ENCODE data around the gene ANTXRL.
"Not testable (repeated sequence)": the region's sequence is repeated elsewhere in the genome, so short reads cannot be mapped to it uniquely, and the experiment has no call there.

The ANTXRL gene

GRCh38 chr10:46310851-46311250 lies 24.1 kb downstream of the ANTXRL start:
- H3K4me3 ChIP-seq (ENCODE audit: low read depth, low read length), result no peak overlapping the region
- TF ChIP-seq, protein P1, sequence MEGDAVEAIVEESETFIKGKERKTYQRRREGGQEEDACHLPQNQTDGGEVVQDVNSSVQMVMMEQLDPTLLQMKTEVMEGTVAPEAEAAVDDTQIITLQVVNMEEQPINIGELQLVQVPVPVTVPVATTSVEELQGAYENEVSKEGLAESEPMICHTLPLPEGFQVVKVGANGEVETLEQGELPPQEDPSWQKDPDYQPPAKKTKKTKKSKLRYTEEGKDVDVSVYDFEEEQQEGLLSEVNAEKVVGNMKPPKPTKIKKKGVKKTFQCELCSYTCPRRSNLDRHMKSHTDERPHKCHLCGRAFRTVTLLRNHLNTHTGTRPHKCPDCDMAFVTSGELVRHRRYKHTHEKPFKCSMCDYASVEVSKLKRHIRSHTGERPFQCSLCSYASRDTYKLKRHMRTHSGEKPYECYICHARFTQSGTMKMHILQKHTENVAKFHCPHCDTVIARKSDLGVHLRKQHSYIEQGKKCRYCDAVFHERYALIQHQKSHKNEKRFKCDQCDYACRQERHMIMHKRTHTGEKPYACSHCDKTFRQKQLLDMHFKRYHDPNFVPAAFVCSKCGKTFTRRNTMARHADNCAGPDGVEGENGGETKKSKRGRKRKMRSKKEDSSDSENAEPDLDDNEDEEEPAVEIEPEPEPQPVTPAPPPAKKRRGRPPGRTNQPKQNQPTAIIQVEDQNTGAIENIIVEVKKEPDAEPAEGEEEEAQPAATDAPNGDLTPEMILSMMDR (IDR thresholded peaks at IDR 0.05; ENCODE audit: control insufficient read depth, extremely low read depth, insufficient read depth), result no peak
- DNase-seq (ENCODE audit: low read depth), result no peak

DNA sequence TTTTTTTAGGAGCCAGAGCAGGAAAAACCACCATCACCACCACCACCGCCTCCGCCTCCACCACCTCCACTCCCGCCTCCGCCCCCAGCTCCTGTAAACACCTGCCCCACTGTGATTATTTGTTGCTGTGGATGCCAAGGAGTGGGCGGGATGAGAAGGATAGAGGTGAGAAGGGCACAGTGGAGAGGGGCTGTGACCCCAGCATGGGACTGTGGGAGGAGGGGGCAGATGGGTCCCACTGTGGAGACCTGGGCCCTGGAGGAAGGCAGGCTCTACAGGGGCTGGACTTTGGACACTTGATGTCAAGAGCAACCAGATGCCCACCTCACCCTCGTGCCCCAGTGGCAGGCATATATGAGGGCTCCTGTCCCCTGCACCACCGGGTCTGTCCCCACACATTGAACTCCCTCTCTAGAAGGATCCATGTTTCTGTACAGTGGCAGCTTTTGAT lies 24.7 kb downstream of the ANTXRL start:
- DNase-seq (ENCODE audit: low read depth), result no peak
- no peak overlapping the region for H3K4me3 ChIP-seq (ENCODE audit: low read depth, low read length)
- TF ChIP-seq, protein P1 (IDR thresholded peaks at IDR 0.05; ENCODE audit: control insufficient read depth, extremely low read depth, insufficient read depth), result no peak

GRCh38 chr10:46311961-46312431 lies 25.2 kb downstream of the ANTXRL start:
- DNase-seq (ENCODE audit: low read depth); H3K4me3 ChIP-seq (ENCODE audit: low read depth, low read length): not testable (repeated sequence)

GRCh38 chr10:46312953-46313352 lies 26.2 kb downstream of the ANTXRL start:
- DNase-seq (ENCODE audit: low read depth), result no peak
- H3K4me3 ChIP-seq (ENCODE audit: low read depth, low read length), result no peak overlapping the region
- TF ChIP-seq, protein P1 (IDR thresholded peaks at IDR 0.05; ENCODE audit: control insufficient read depth, extremely low read depth, insufficient read depth), result no peak

DNA sequence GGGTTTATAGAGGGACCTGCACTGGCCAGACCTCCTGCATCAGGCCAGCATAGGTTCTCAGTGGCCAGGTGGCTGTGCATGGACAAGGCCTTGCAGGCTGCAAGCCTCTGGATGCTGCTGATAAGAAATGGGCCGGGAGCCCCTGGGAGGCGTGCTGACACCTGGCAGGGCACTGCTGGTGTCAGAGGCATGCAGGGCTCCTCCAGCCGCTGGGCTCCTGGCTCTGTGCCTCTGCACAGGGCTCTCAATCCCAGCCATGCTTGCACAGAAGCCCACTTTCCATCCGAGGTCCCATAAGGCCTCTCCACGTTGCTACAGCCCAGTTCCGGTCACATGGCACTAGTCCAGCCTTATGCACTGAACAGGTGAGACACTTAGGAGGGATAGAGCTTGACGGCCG lies 27.3 kb downstream of the ANTXRL start:
- TF ChIP-seq, protein P1 (IDR thresholded peaks at IDR 0.05; ENCODE audit: control insufficient read depth, extremely low read depth, insufficient read depth), result no peak
- no peak for DNase-seq (ENCODE audit: low read depth)
- no peak overlapping the region for H3K4me3 ChIP-seq (ENCODE audit: low read depth, low read length)

GRCh38 chr10:46315071-46315860 lies 28.5 kb downstream of the ANTXRL start:
- H3K4me3 ChIP-seq (ENCODE audit: low read depth, low read length), result not testable (repeated sequence)
- DNase-seq (ENCODE audit: low read depth), result peak; percentile 87

GRCh38 chr10:46317370-46317769 lies 30.6 kb downstream of the ANTXRL start:
- no peak for DNase-seq (ENCODE audit: low read depth)
- TF ChIP-seq, protein P1 (IDR thresholded peaks at IDR 0.05; ENCODE audit: control insufficient read depth, extremely low read depth, insufficient read depth), result no peak
- H3K4me3 ChIP-seq (ENCODE audit: low read depth, low read length), result no peak overlapping the region

DNA sequence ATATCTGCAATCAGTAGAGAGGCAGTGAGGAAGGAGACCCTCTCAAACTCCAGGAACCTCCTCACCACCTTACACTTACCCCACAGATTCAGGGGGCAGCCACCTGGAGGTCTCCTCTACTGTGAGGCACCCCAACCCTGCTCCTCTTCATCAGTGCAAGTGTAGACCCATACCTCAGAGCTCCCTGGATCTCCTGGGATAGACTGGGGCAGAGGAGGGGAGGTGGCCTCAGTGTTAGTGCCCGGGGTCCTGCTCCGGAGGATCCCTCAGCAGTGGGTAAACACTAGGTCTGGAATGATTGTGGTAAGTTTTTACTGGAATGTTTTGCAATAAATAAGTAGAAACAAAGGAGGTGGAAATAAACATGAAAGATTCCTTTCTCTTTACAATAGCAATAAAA lies 31.1 kb downstream of the ANTXRL start:
- DNase-seq (ENCODE audit: low read depth), result no peak
- TF ChIP-seq, protein P1 (IDR thresholded peaks at IDR 0.05; ENCODE audit: control insufficient read depth, extremely low read depth, insufficient read depth), result no peak

More for the DNA sequence above, 31.1 kb downstream of the ANTXRL start:
- no peak overlapping the region for H3K4me3 ChIP-seq (ENCODE audit: low read depth, low read length)

Data from LNCaP clone FGC (cell line).